HFFc6 (cell line): ENCODE results near the gene PRMT7. TPM values are rescaled to one million over a fixed set of nuclear protein-coding genes. Genes with fewer than 3 reads are reported as not detected.

Experiments used
- DNase-seq: peaks from one replicate; pipeline ENCODE4 v3.0.0-alpha.2; 2018
- H3K27ac Mint-ChIP-seq: 2 replicates; pipeline ENCODE4 v1.8.0; 2020; ENCODE audit warnings: mild to moderate bottlenecking, mixed read lengths
- H3K27me3 Mint-ChIP-seq: 2 replicates; pipeline ENCODE4 v1.8.0; 2021; ENCODE audit warnings: mild to moderate bottlenecking, moderate library complexity, mixed read lengths; ENCODE audit not compliant: insufficient read depth
- H3K36me3 Mint-ChIP-seq: 2 replicates; pipeline ENCODE4 v1.8.0; 2021; ENCODE audit warnings: low read depth, mixed read lengths
- H3K4me1 Mint-ChIP-seq: 2 replicates; pipeline ENCODE4 v1.8.0; 2020; ENCODE audit warnings: low read depth, mixed read lengths
- H3K4me3 Mint-ChIP-seq: 2 replicates; pipeline ENCODE4 v1.8.0; 2020; ENCODE audit warnings: mild to moderate bottlenecking, moderate library complexity, mixed read lengths
- H3K9me3 Mint-ChIP-seq: 2 replicates; pipeline ENCODE4 v1.8.0; 2020; ENCODE audit warnings: mild to moderate bottlenecking, mixed read lengths
- CTCF ChIP-seq: fragments of 200-600 bp; sonication (generic); IDR thresholded peaks from 2 replicates; pipeline ENCODE4 v1.5.0; 2021; ENCODE audit warnings: antibody characterized with exemption, mild to moderate bottlenecking
- total RNA-seq, 6 experiments: library from RNA; stranded (reverse); fragmentation: NEBNext Ultra II Directional; extraction: Animal tissue kit (Norgen Biotek cat#: 25700); gene quantifications; 2 replicates in 1 of 6; 3 replicates in 5 of 6; pipeline ENCODE4 v1.2.3, GENCODE V29; 2021

Gene PRMT7
- total RNA-seq, 6 experiments from 2014 or later: 32.1 to 37.7 (median 36.4) TPM

- no peaks in the 10 kb centered on the region for H3K9me3 Mint-ChIP-seq
- peak; percentile 54; the same call in 1 of the 2 replicates for TF ChIP-seq CTCF
- peaks cover 47% of the 10 kb centered on the region for H3K4me1 Mint-ChIP-seq
- H3K4me3 Mint-ChIP-seq: no peak overlapping the region
- 0 out of 2 replicates have a peak, but pooled peaks cover 9% of the 10 kb centered on the region for H3K36me3 Mint-ChIP-seq
- DNase-seq: no peak
- H3K27ac Mint-ChIP-seq: peak overlapping the region; percentile 25
- H3K27me3 Mint-ChIP-seq: no peaks in the 10 kb centered on the region
These were observed 18.1 kb downstream of the PRMT7 start for GRCh38 chr16:68328860-68329390.

GRCh38 chr16:68331879-68332410 lies 21.1 kb downstream of the PRMT7 start:
- H3K4me3 Mint-ChIP-seq: peak overlapping the region; percentile 51
- DNase-seq: peak; percentile 66
- peak overlapping the region; percentile 85 for H3K27ac Mint-ChIP-seq

GRCh38 chr16:68332411-68333121 lies 21.7 kb downstream of the PRMT7 start:
- no peaks in the 10 kb centered on the region for H3K27me3 Mint-ChIP-seq
- H3K27ac Mint-ChIP-seq: peak overlapping the region; percentile 85
- peaks cover 15% of the 10 kb centered on the region; the same call in 1 of the 2 replicates for H3K36me3 Mint-ChIP-seq
- H3K9me3 Mint-ChIP-seq: no peaks in the 10 kb centered on the region
- no peak for DNase-seq
- TF ChIP-seq CTCF: no peak
- peak overlapping the region; percentile 51 for H3K4me3 Mint-ChIP-seq
- H3K4me1 Mint-ChIP-seq: peaks cover 51% of the 10 kb centered on the region

More at GRCh38 chr16:68331879-68332410, 21.1 kb downstream of the PRMT7 start:
- Mint-ChIP-seq H3K9me3 (no peaks in the 10 kb centered on the region), H3K27me3 (no peaks in the 10 kb centered on the region), H3K4me1 (peaks cover 56% of the 10 kb centered on the region), H3K36me3 (peaks cover 15% of the 10 kb centered on the region; the same call in 1 of the 2 replicates)
- no peak for TF ChIP-seq CTCF

- peak overlapping the region; percentile 60 for H3K27ac Mint-ChIP-seq
- TF ChIP-seq CTCF: no peak
- H3K27me3 Mint-ChIP-seq: no peaks in the 10 kb centered on the region
- peaks cover 38% of the 10 kb centered on the region for H3K4me1 Mint-ChIP-seq
- no peak overlapping the region for H3K4me3 Mint-ChIP-seq
- no peaks in the 10 kb centered on the region for H3K9me3 Mint-ChIP-seq
- no peak for DNase-seq
- peaks cover 26% of the 10 kb centered on the region for H3K36me3 Mint-ChIP-seq
These were observed 24.4 kb downstream of the PRMT7 start for GRCh38 chr16:68335175-68335574.

GRCh38 chr16:68338326-68339119 lies 27.7 kb downstream of the PRMT7 start:
- Mint-ChIP-seq H3K4me3 (no peak overlapping the region), H3K4me1 (peaks cover 17% of the 10 kb centered on the region), H3K36me3 (peaks cover 30% of the 10 kb centered on the region), H3K27me3 (no peaks in the 10 kb centered on the region), H3K9me3 (no peaks in the 10 kb centered on the region), H3K27ac (no peak overlapping the region)
- DNase-seq: no peak
- no peak for TF ChIP-seq CTCF
